WERI-Rb-1 (cell line): ENCODE measurements around the gene EDDM3A.
"Not testable (repeated sequence)": the region's sequence is repeated elsewhere in the genome, so short reads cannot be mapped to it uniquely, and the experiment has no call there.

Source experiments
- DNase-seq: peaks from one replicate; pipeline ENCODE4 v3.0.0-alpha.2; 2020
- H3K27ac ChIP-seq: fragments of 250-450 bp; sonication (Bioruptor Pico); 2 replicates; pipeline ENCODE4 v1.5.1; 2020; ENCODE audit warnings: mild to moderate bottlenecking, moderate library complexity
- H3K27me3 ChIP-seq: fragments of 250-450 bp; sonication (Bioruptor Pico); 2 replicates; pipeline ENCODE4 v1.5.1; 2021; ENCODE audit warnings: mild to moderate bottlenecking, low read depth, moderate library complexity; ENCODE audit not compliant: insufficient read depth, severe bottlenecking
- H3K36me3 ChIP-seq: fragments of 250-450 bp; sonication (Bioruptor Pico); 2 replicates; pipeline ENCODE4 v1.5.1; 2020; ENCODE audit warnings: mild to moderate bottlenecking, moderate library complexity
- H3K4me3 ChIP-seq: 2 replicates; pipeline ENCODE4 v1.5.1; 2011; ENCODE audit warnings: low read depth, mild to moderate bottlenecking, control low read depth, low read length
- H3K9me3 ChIP-seq: fragments of 250-450 bp; sonication (Bioruptor Pico); 2 replicates; pipeline ENCODE4 v1.5.1; 2021; ENCODE audit warnings: mild to moderate bottlenecking, moderate library complexity; ENCODE audit not compliant: severe bottlenecking
- CTCF ChIP-seq: IDR thresholded peaks from 2 replicates; pipeline ENCODE4 v1.5.1; 2011; ENCODE audit warnings: low read depth, mild to moderate bottlenecking, control low read depth, inconsistent platforms, low read length

Gene EDDM3A

DNA sequence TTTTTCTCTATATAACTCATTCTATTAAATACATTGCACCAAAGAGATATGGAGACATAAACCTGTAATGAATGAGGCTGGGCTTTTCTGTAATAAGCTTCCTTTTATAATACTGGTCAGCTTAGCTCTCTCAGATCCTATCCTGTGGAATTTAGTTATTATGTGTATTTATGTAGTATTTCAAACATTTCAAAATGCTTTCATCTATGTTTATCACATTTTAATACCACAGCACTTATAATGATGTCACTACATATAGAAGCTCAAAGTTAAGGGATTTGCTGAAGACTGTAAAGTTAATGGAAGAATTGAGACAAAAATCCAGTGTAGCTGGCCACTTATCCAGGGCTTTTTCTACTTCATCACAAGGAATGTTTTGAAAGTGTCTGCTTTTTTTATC, 45.8 kb upstream of the EDDM3A start:
- Histone ChIP-seq H3K27ac (no peak overlapping the region), H3K36me3 (no peaks in the 10 kb centered on the region), H3K4me3 (no peak overlapping the region), H3K9me3 (no peaks in the 10 kb centered on the region), H3K27me3 (peaks cover 79% of the 10 kb centered on the region)
- TF ChIP-seq CTCF, result no peak
- no peak for DNase-seq

DNA sequence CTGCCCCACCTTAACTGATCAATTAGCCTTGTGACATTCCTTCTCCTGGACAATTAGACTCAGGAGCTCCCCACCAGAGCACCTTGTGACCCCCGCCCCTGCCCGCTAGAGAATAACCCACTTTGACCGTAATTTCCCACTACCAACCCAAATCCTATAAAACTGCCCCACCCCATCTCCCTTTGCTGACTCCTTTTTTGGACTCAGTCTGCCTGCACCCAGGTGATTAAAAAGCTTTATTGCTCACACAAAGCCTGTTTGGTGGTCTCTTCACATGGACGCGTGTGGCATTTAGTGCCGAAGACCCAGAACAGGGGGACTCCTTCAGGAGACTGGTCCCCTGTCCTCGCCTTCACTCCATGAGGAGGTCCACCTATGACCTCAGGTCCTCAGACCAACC, 44.7 kb upstream of the EDDM3A start:
- not testable (repeated sequence) for H3K4me3 ChIP-seq, H3K27ac ChIP-seq, H3K9me3 ChIP-seq, DNase-seq, H3K36me3 ChIP-seq
- peaks cover 73% of the 10 kb centered on the region for H3K27me3 ChIP-seq

DNA sequence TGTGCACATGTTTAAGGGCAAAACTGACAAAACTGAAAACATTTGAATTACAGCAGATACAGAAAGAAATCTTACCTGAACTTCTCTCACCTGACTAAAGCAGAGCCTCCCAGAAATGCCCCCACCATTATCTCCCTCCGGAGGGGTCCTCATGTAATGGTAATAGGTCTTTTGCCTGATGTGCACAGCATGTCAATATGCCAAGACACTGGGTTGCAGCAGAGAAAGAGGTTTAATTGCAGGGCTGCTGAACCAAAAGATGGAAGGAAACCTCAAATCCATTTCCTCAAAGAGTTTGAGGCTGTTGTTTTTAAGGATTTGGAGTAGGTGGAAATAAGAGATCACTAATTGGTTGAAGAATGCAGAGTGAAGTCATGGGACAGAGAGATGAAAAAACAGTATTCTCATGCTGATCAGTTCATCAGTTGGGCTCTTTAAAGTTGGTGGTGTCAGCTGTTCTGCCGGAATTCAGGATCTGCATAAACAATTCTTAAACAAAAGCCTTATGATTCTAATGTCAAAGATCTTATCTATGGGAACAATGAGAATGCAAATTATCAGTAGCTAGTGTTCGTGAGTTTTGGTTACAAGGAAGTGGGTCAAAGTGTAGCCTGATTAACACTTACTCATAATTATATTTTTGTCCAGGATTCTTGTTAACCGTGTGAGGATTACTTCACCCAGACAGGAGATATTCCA, 38.9 kb upstream of the EDDM3A start:
- H3K27me3 ChIP-seq, result peaks cover 71% of the 10 kb centered on the region
- no peaks in the 10 kb centered on the region for H3K9me3 ChIP-seq
- no peak for TF ChIP-seq CTCF
- DNase-seq, result no peak
- no peak overlapping the region for H3K4me3 ChIP-seq
- H3K36me3 ChIP-seq, result no peaks in the 10 kb centered on the region
- no peak overlapping the region for H3K27ac ChIP-seq

DNA sequence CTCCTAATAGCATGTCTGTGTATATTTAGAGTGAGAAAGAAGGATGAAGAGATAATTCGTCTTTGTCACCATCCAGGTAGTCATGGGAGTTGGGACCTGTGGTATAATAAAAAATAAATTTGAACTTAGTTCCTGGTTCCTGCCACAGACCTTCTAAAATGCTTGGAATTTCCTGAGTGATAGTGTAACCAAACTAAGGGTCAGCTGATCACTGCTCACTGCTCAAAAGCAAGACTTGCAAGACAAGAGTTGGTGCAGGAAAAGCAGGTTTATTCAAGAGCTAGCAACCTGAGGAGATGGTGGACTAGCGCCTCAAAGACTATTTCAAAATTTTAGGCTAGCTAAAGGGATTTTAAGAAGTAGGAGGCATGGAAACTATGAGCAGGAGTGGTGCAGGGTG, 38.1 kb upstream of the EDDM3A start:
- Histone ChIP-seq H3K36me3 (no peaks in the 10 kb centered on the region), H3K4me3 (no peak overlapping the region), H3K27me3 (peaks cover 72% of the 10 kb centered on the region), H3K9me3 (no peaks in the 10 kb centered on the region), H3K27ac (no peak overlapping the region)
- no peak for TF ChIP-seq CTCF
- DNase-seq, result no peak

DNA sequence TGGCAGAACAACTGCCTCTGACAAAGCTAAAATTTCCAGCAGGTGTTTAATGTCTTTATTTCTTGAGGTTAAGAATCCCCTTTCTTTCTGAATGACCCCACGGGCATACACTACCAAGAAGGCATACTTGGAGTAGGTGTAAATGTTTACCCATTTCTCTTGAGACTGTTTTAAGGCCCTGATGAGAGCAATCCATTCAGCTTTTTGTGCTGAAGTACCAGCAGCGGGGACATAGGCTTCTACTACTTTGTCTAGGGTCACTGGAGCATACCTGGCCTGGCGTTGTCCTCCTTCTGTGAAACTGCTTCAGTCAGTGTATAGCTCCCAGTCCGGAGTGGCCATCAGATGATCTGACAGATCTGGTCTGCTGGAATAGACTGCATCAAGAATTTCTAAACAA, 34.4 kb upstream of the EDDM3A start:
- DNase-seq, result no peak
- Histone ChIP-seq H3K36me3 (no peaks in the 10 kb centered on the region), H3K9me3 (no peaks in the 10 kb centered on the region), H3K27me3 (peaks cover 82% of the 10 kb centered on the region), H3K4me3 (no peak overlapping the region), H3K27ac (no peak overlapping the region)
- no peak for TF ChIP-seq CTCF

- Histone ChIP-seq H3K27ac (no peak overlapping the region), H3K36me3 (no peaks in the 10 kb centered on the region), H3K9me3 (no peaks in the 10 kb centered on the region), H3K4me3 (no peak overlapping the region), H3K27me3 (peaks cover 81% of the 10 kb centered on the region)
- no peak for DNase-seq
- TF ChIP-seq CTCF, result no peak
These were observed 34.0 kb upstream of the EDDM3A start for GRCh38 chr14:20711685-20712084.
